Kidney (tissue), 14 donors: ENCODE data around the gene SLC35A5. TPM values are rescaled to one million over a fixed set of nuclear protein-coding genes. Genes with fewer than 3 reads are reported as not detected.

ENCODE experiments used
- DNase-seq, 5 donors: peaks; one replicate each; pipeline ENCODE4 v3.0.0-alpha.2; 2013 to 2020
- FAIRE-seq: peaks from 2 replicates; lab custom pipeline; 2012; peaks lifted over from hg19 to GRCh38; lab: Jason Lieb, UNC
- H3K27ac ChIP-seq, 2 donors: one replicate each; pipeline ENCODE4 v1.7.0; 2013; ENCODE audit warnings: low read depth in 2 of 2, low read length in 2 of 2, inconsistent platforms in 1 of 2
- H3K27me3 ChIP-seq: one replicate; pipeline ENCODE4 v1.7.1; 2013; ENCODE audit warnings: low read length, inconsistent platforms; ENCODE audit not compliant: control insufficient read depth, insufficient read depth
- H3K36me3 ChIP-seq, 3 donors: one replicate each; pipeline versions ENCODE4 v1.7.0 to v1.7.1; 2013; ENCODE audit warnings: low read length in 3 of 3, control low read depth in 1 of 3, inconsistent platforms in 1 of 3; ENCODE audit not compliant: insufficient read depth in 3 of 3, control insufficient read depth in 2 of 3
- H3K4me1 ChIP-seq, 3 donors: one replicate each; pipeline versions ENCODE4 v1.7.0 to v1.7.1; 2013; ENCODE audit warnings: low read length in 3 of 3, inconsistent platforms in 1 of 3, low read depth in 1 of 3; ENCODE audit not compliant: control insufficient read depth in 2 of 3, insufficient read depth in 2 of 3
- H3K4me3 ChIP-seq, 3 donors: one replicate each; pipeline versions ENCODE4 v1.7.0 to v1.8.1; 2013; ENCODE audit warnings: low read length in 3 of 3, control low read depth in 1 of 3, inconsistent platforms in 1 of 3
- H3K9ac ChIP-seq, 3 donors: one replicate each; pipeline versions ENCODE4 v1.7.0 to v1.7.1; 2013; ENCODE audit warnings: low read length in 3 of 3, control low read depth in 1 of 3, inconsistent platforms in 1 of 3
- H3K9me3 ChIP-seq, 3 donors: one replicate each; pipeline versions ENCODE4 v1.7.0 to v1.7.1; 2013; ENCODE audit warnings: low read length in 3 of 3, control low read depth in 1 of 3, inconsistent platforms in 1 of 3; ENCODE audit not compliant: control insufficient read depth in 2 of 3, insufficient read depth in 1 of 3
- CTCF ChIP-seq: IDR thresholded peaks from 3 replicates; pipeline ENCODE4 v1.5.1; 2012; ENCODE audit warnings: mild to moderate bottlenecking, moderate library complexity, borderline replicate concordance; ENCODE audit not compliant: insufficient read depth; ENCODE audit errors: extremely low read depth
- intact Hi-C: fragments of 100-400 bp; cut with DNase I; formaldehyde crosslinking; loops from one replicate; pipeline ENCODE4 v1.11.1; 2022
- polyA plus RNA-seq: library from polyadenylated mRNA; stranded (reverse); fragments of 350-450 nt; fragmentation: Illumina TruSeq; extraction: RNeasy Lipid Tissue Mini Kit (QIAGEN cat#74804); gene quantifications from one replicate; pipeline ENCODE4 v1.2.3, GENCODE V29; 2014; ENCODE audit warnings: low read depth, low replicate concordance; ENCODE audit not compliant: insufficient read depth
- total RNA-seq: library from RNA; stranded (reverse); fragmentation: NEBNext Ultra II Directional; extraction: Animal tissue kit (Norgen Biotek cat#: 25700); gene quantifications from one replicate; pipeline ENCODE4 v1.2.1, GENCODE V29; 2021
- donor health status: control.
- donor health status: control.
- donor health status: control.
- donor health status: control.
- donor health status: control.
- donor health status: DM: yes; HTN: yes; CAD: no.
- donor health status: Normal renal cell carcinoma (clear cell type).

SLC35A5 gene
- total and polyA plus RNA-seq, 2 donors from 2014 or later = 22.5 to 38.6 TPM

GRCh38 chr3:112564940-112565305 lies 3.1 kb downstream of the SLC35A5 start:
- intact Hi-C loops = no loop called here
- DNase-seq (no peak), FAIRE-seq (no peak)
- H3K4me1 ChIP-seq = peaks cover 0 to 14% (median 4%) of the 10 kb centered on the region in 3 donors
- H3K9ac ChIP-seq = no peak overlapping the region
- no peak overlapping the region for H3K27ac ChIP-seq
- H3K36me3 ChIP-seq = no peaks in the 10 kb centered on the region
- H3K9me3 ChIP-seq = no peaks in the 10 kb centered on the region
- H3K27me3 ChIP-seq = no peaks in the 10 kb centered on the region
- no peak overlapping the region for H3K4me3 ChIP-seq
- TF ChIP-seq CTCF = no peak

GRCh38 chr3:112568642-112569041 lies 6.8 kb downstream of the SLC35A5 start:
- peaks cover 2 to 10% (median 4%) of the 10 kb centered on the region in 3 donors for H3K36me3 ChIP-seq
- H3K27me3 ChIP-seq = no peaks in the 10 kb centered on the region
- no peak overlapping the region for H3K4me3 ChIP-seq
- no peaks in the 10 kb centered on the region for H3K9me3 ChIP-seq
- FAIRE-seq (no peak), DNase-seq (no peak)
- TF ChIP-seq CTCF = no peak
- intact Hi-C loops = no loop called here
- H3K9ac ChIP-seq = no peak overlapping the region
- H3K27ac ChIP-seq = no peak overlapping the region
- peaks cover 0 to 2% (median 0%) of the 10 kb centered on the region in 3 donors for H3K4me1 ChIP-seq

GRCh38 chr3:112569265-112569664 lies 7.4 kb downstream of the SLC35A5 start:
- Histone ChIP-seq H3K4me1 (no peaks in the 10 kb centered on the region), H3K9ac (no peak overlapping the region), H3K27ac (no peak overlapping the region), H3K4me3 (no peak overlapping the region), H3K36me3 (peaks cover 2 to 17% (median 4%) of the 10 kb centered on the region in 3 donors), H3K9me3 (no peaks in the 10 kb centered on the region), H3K27me3 (no peaks in the 10 kb centered on the region)
- FAIRE-seq (no peak), DNase-seq (no peak)
- no peak for TF ChIP-seq CTCF
- intact Hi-C loops = no loop called here

GRCh38 chr3:112572701-112573100 lies 10.9 kb downstream of the SLC35A5 start:
- H3K9me3 ChIP-seq = no peaks in the 10 kb centered on the region
- FAIRE-seq = no peak
- no peak overlapping the region for H3K9ac ChIP-seq
- no peak overlapping the region for H3K4me3 ChIP-seq
- peaks cover 2 to 18% (median 4%) of the 10 kb centered on the region in 3 donors for H3K36me3 ChIP-seq
- intact Hi-C loops = no loop called here
- no peak for DNase-seq
- no peaks in the 10 kb centered on the region for H3K27me3 ChIP-seq
- no peak for TF ChIP-seq CTCF
- H3K27ac ChIP-seq = no peak overlapping the region
- H3K4me1 ChIP-seq = no peaks in the 10 kb centered on the region
